IPS-18a (cell line): ENCODE results near the gene CCDC34.
A peak's percentile ranks its signal among the peaks of the same experiment; 100 is the strongest.

Experiments used
- H3K27ac ChIP-seq: one replicate; pipeline ENCODE4 v1.5.1; 2013; ENCODE audit warnings: low read length
- H3K27me3 ChIP-seq: one replicate; pipeline ENCODE4 v1.6.1; 2013; ENCODE audit warnings: mild to moderate bottlenecking, low read length; ENCODE audit not compliant: control insufficient read depth, insufficient read depth
- H3K36me3 ChIP-seq: one replicate; pipeline ENCODE4 v1.6.1; 2013; ENCODE audit warnings: low read depth, low read length; ENCODE audit not compliant: control insufficient read depth
- H3K4me1 ChIP-seq: one replicate; pipeline ENCODE4 v1.6.1; 2013; ENCODE audit warnings: low read depth, low read length; ENCODE audit not compliant: control insufficient read depth
- H3K4me3 ChIP-seq: one replicate; pipeline ENCODE4 v1.5.1; 2013; ENCODE audit warnings: low read length
- H3K9ac ChIP-seq: one replicate; pipeline ENCODE4 v1.6.1; 2013; ENCODE audit warnings: mild to moderate bottlenecking, low read length, moderate library complexity
- H3K9me3 ChIP-seq: one replicate; pipeline ENCODE4 v1.6.1; 2013; ENCODE audit warnings: low read depth, low read length; ENCODE audit not compliant: control insufficient read depth

Gene CCDC34

GRCh38 chr11:27356624-27357222, 6.3 kb downstream of the CCDC34 start:
- no peak overlapping the region for H3K4me3 ChIP-seq
- H3K27ac ChIP-seq: no peak overlapping the region
- H3K27me3 ChIP-seq: no peaks in the 10 kb centered on the region
- no peaks in the 10 kb centered on the region for H3K36me3 ChIP-seq
- H3K4me1 ChIP-seq: peaks cover 33% of the 10 kb centered on the region
- H3K9ac ChIP-seq: no peak overlapping the region
- H3K9me3 ChIP-seq: no peaks in the 10 kb centered on the region

- Histone ChIP-seq H3K27me3 (no peaks in the 10 kb centered on the region), H3K36me3 (no peaks in the 10 kb centered on the region), H3K27ac (no peak overlapping the region), H3K4me3 (no peak overlapping the region), H3K9ac (no peak overlapping the region), H3K9me3 (no peaks in the 10 kb centered on the region), H3K4me1 (peaks cover 38% of the 10 kb centered on the region)
These were observed 7.4 kb downstream of the CCDC34 start for GRCh38 chr11:27355575-27356104.

- H3K4me1 ChIP-seq: peaks cover 48% of the 10 kb centered on the region
These were observed 8.6 kb downstream of the CCDC34 start for GRCh38 chr11:27354359-27354965.

GRCh38 chr11:27353593-27354358, 9.2 kb downstream of the CCDC34 start:
- no peaks in the 10 kb centered on the region for H3K27me3 ChIP-seq
- H3K4me1 ChIP-seq: peaks cover 50% of the 10 kb centered on the region
- no peaks in the 10 kb centered on the region for H3K36me3 ChIP-seq
- H3K4me3 ChIP-seq: no peak overlapping the region
- H3K9me3 ChIP-seq: no peaks in the 10 kb centered on the region
- no peak overlapping the region for H3K9ac ChIP-seq
- no peak overlapping the region for H3K27ac ChIP-seq

More at GRCh38 chr11:27354359-27354965, 8.6 kb downstream of the CCDC34 start:
- no peaks in the 10 kb centered on the region for H3K27me3 ChIP-seq
- H3K27ac ChIP-seq: no peak overlapping the region
- H3K9ac ChIP-seq: no peak overlapping the region
- H3K4me3 ChIP-seq: no peak overlapping the region
- no peaks in the 10 kb centered on the region for H3K9me3 ChIP-seq
- H3K36me3 ChIP-seq: no peaks in the 10 kb centered on the region

GRCh38 chr11:27352781-27353180, 10.2 kb downstream of the CCDC34 start:
- H3K9ac ChIP-seq: no peak overlapping the region
- no peaks in the 10 kb centered on the region for H3K27me3 ChIP-seq
- H3K9me3 ChIP-seq: no peaks in the 10 kb centered on the region
- H3K4me3 ChIP-seq: no peak overlapping the region
- no peaks in the 10 kb centered on the region for H3K36me3 ChIP-seq
- no peak overlapping the region for H3K27ac ChIP-seq
- H3K4me1 ChIP-seq: peaks cover 54% of the 10 kb centered on the region

GRCh38 chr11:27350511-27350910, 12.5 kb downstream of the CCDC34 start:
- Histone ChIP-seq H3K4me3 (no peak overlapping the region), H3K27ac (peak overlapping the region; percentile 18), H3K36me3 (no peaks in the 10 kb centered on the region), H3K27me3 (no peaks in the 10 kb centered on the region), H3K9ac (no peak overlapping the region), H3K4me1 (peaks cover 66% of the 10 kb centered on the region), H3K9me3 (no peaks in the 10 kb centered on the region)

GRCh38 chr11:27349919-27350318, 13.1 kb downstream of the CCDC34 start:
- Histone ChIP-seq H3K27ac (peak overlapping the region; percentile 18), H3K9me3 (no peaks in the 10 kb centered on the region), H3K36me3 (no peaks in the 10 kb centered on the region), H3K27me3 (no peaks in the 10 kb centered on the region), H3K4me1 (peaks cover 62% of the 10 kb centered on the region), H3K4me3 (peak overlapping the region; percentile 16), H3K9ac (no peak overlapping the region)

GRCh38 chr11:27348340-27348873, 14.6 kb downstream of the CCDC34 start:
- Histone ChIP-seq H3K27ac (peak overlapping the region; percentile 64), H3K27me3 (no peaks in the 10 kb centered on the region), H3K4me1 (peaks cover 51% of the 10 kb centered on the region), H3K9ac (peak overlapping the region; percentile 42), H3K4me3 (peak overlapping the region; percentile 43), H3K36me3 (no peaks in the 10 kb centered on the region), H3K9me3 (no peaks in the 10 kb centered on the region)

GRCh38 chr11:27347359-27348339, 15.4 kb downstream of the CCDC34 start:
- H3K4me3 ChIP-seq: peak overlapping the region; percentile 43
- no peaks in the 10 kb centered on the region for H3K27me3 ChIP-seq
- peak overlapping the region; percentile 42 for H3K9ac ChIP-seq
- peaks cover 47% of the 10 kb centered on the region for H3K4me1 ChIP-seq
- H3K27ac ChIP-seq: peak overlapping the region; percentile 6
- H3K36me3 ChIP-seq: no peaks in the 10 kb centered on the region
- no peaks in the 10 kb centered on the region for H3K9me3 ChIP-seq

GRCh38 chr11:27339941-27340340, 23.1 kb downstream of the CCDC34 start:
- Histone ChIP-seq H3K27ac (no peak overlapping the region), H3K36me3 (peaks cover 12% of the 10 kb centered on the region), H3K4me3 (no peak overlapping the region), H3K27me3 (no peaks in the 10 kb centered on the region), H3K9me3 (no peaks in the 10 kb centered on the region), H3K4me1 (no peaks in the 10 kb centered on the region), H3K9ac (no peak overlapping the region)
